Astrocyte (in vitro differentiated cells and primary cell): ENCODE measurements around the gene HOXD11.

Experiments
- CTCF ChIP-seq: IDR thresholded peaks from 2 replicates; pipeline ENCODE4 v1.5.1; 2011; ENCODE audit warnings: low read depth, mild to moderate bottlenecking, inconsistent platforms, low read length, moderate library complexity; ENCODE audit not compliant: insufficient read depth
- EZH2 ChIP-seq: IDR thresholded peaks from 2 replicates; pipeline ENCODE4 v1.6.1; 2012; ENCODE audit warnings: mild to moderate bottlenecking, low read length, inconsistent platforms; ENCODE audit not compliant: insufficient read depth

DNA sequence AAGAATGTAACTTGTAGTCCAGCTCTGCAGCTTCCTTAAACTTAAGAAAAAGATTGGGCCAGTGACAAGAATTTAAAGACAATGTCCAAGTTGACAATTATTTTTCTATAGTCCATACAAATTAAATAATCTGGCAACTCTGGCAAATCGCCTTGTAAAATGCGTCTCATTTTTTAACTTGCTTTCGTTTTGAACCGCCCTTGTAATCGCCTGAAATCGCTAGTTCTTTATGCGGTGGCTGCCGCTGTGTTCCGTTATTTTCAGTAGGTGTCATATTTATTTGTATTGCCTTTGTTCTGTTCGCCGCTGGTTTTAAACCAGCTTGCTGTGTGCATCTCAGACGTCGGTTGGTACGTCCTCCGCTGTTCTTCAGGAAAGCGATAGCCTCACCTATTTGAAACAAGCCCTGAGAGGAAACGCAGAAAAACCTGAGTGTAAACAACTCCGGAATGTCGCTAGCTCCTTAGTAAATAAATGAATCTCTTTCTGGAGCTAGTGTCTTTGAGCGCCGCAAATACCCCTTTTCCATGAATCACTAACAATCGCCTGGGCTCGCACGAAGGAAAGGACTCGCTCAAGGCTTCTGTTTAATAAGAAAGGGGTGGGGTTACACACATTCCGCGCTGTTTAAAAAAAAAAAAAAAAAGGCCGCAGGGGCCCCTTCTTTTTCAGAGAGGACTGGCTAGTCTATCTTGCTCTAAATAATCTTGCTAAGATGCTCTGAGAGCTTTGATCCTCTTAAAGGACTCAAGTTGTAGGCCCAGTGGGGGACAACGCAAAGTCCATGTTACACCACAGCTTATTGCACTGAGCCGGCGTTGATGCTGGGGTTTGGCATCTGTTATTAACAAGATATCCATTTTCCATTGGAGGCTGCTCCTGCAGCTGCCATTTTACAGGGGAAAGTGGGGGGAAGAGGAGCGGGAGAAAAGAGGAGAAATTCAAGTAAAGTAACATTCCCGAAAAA is 25.4 kb downstream of the HOXD11 start:
- TF ChIP-seq EZH2 (peak; percentile 79), CTCF (no peak)
